Measurements from ENCODE around the gene CCDC6. TPM values are rescaled to one million over a fixed set of nuclear protein-coding genes. Genes with fewer than 3 reads are reported as not detected.

CCDC6 gene
- total and polyA plus RNA-seq, 2 of the 4 experiments (the other 2 are of a cell fraction): 21.8 to 30.8 TPM

GRCh38 chr10:59823751-59824150 is 82.6 kb downstream of the CCDC6 start:
- no TSS peak for BruUV-seq (replicated peaks)
- intact Hi-C loops (cut with micrococcal nuclease): no loop called here
- H3K4me2 ChIP-seq (ENCODE audit: low read depth, low read length): no peak overlapping the region
- H3K23ac ChIP-seq (ENCODE audit: low read depth, low read length): no peak overlapping the region
- H3K4me3 ChIP-seq (ENCODE audit: insufficient read depth, low read depth, low read length): no peak overlapping the region
- TF ChIP-seq SMC3 (IDR thresholded peaks at IDR 0.05; ENCODE audit: low read depth, low read length) (no peak), RCOR1 (IDR thresholded peaks at IDR 0.05; ENCODE audit: insufficient replicate concordance, low read length) (no peak), MXI1 (IDR thresholded peaks at IDR 0.05; ENCODE audit: borderline replicate concordance, low read depth, low read length) (no peak), RAD21 (IDR thresholded peaks at IDR 0.05; ENCODE audit: low read length) (no peak), USF2 (IDR thresholded peaks at IDR 0.05; ENCODE audit: low read depth, low read length) (no peak), BHLHE40 (IDR thresholded peaks at IDR 0.05; ENCODE audit: low read depth, low read length) (no peak), CEBPB (IDR thresholded peaks at IDR 0.05; ENCODE audit: low read depth, low read length) (no peak), MAFK (IDR thresholded peaks at IDR 0.05; ENCODE audit: low read depth, low read length) (no peak), ELK1 (IDR thresholded peaks at IDR 0.05; ENCODE audit: borderline replicate concordance, low read depth, low read length) (no peak), NFE2L2 (IDR thresholded peaks at IDR 0.05; ENCODE audit: low read depth, low read length) (no peak), MAZ (IDR thresholded peaks at IDR 0.05; ENCODE audit: borderline replicate concordance, low read depth, low read length) (no peak), FOS (IDR thresholded peaks at IDR 0.05; ENCODE audit: low read depth, low read length) (no peak), RFX5 (IDR thresholded peaks at IDR 0.05; ENCODE audit: low read depth, low read length) (no peak), CTCF (conservative IDR thresholded peaks at IDR 0.05; ENCODE audit: low read depth, low read length) (no peak), POLR2A (IDR thresholded peaks at IDR 0.05; ENCODE audit: low read depth, low read length) (no peak), CHD1 (IDR thresholded peaks at IDR 0.05; ENCODE audit: low read depth, low read length) (no peak)
- H2BK20ac ChIP-seq (ENCODE audit: low read depth, low read length): no peak overlapping the region
- H3K18ac ChIP-seq (ENCODE audit: low read depth, low read length): no peak overlapping the region
- ChIA-PET POLR2A (ENCODE audit: unreplicated experiment) (no interaction called here), CTCF (interaction anchor here (2.1 kb wide), 1 partner anchor 83 kb away, joined by 7 read pairs; the partner anchor contains the start of gene CCDC6)
- no peak overlapping the region for H3K27ac ChIP-seq (ENCODE audit: insufficient read depth, low read length)
- H3K14ac ChIP-seq (replicated peaks; ENCODE audit: low read depth, low read length): no peak overlapping the region
- peaks cover 9% of the 10 kb centered on the region for H3K36me3 ChIP-seq (ENCODE audit: control insufficient read depth, insufficient read depth, low read length)
- no peak for ATAC-seq (ENCODE audit: low read depth)
- H2BK120ac ChIP-seq (ENCODE audit: low read depth, low read length): no peak overlapping the region
- H3K9ac ChIP-seq (ENCODE audit: low read depth, low read length): no peak overlapping the region
- no peak overlapping the region for H2BK5ac ChIP-seq (ENCODE audit: low read depth, low read length, poor library complexity, severe bottlenecking)
- H3K79me1 ChIP-seq (ENCODE audit: low read depth in 1 of 2, low read length in 2 of 2): peaks cover 18 to 40% of the 10 kb centered on the region in 2 experiments
- no peak overlapping the region for H4K8ac ChIP-seq (ENCODE audit: low read depth in 2 of 2, low read length in 2 of 2)
- no peak overlapping the region for H3K56ac ChIP-seq (ENCODE audit: extremely low read depth, insufficient read depth, low read length)
- in situ Hi-C loops (cut with MboI; ENCODE audit: low sequenced_read_pairs): no loop called here
- 0 out of 2 replicates have a peak, but pooled peaks cover 3% of the 10 kb centered on the region for H4K20me1 ChIP-seq (ENCODE audit: insufficient read depth, low read length)
- no peaks in the 10 kb centered on the region for H3K27me3 ChIP-seq (ENCODE audit: control insufficient read depth, insufficient read depth, low read length)
- no peak overlapping the region for H2AK9ac ChIP-seq (replicated peaks; ENCODE audit: low read depth, low read length, poor library complexity)
- H3K9me3 ChIP-seq (ENCODE audit: control insufficient read depth, insufficient read depth, low read length): no peaks in the 10 kb centered on the region
- H2BK15ac ChIP-seq (ENCODE audit: low read depth, low read length): no peak overlapping the region
- no peak overlapping the region for H4K91ac ChIP-seq (ENCODE audit: insufficient read depth, low read depth, low read length)
- dilution Hi-C loops (cut with HindIII; ENCODE audit: low sequenced_read_pairs, unreplicated experiment): no loop called here
- H3K9me1 ChIP-seq (ENCODE audit: insufficient read depth, low read length): no peaks in the 10 kb centered on the region
- no peaks in the 10 kb centered on the region for H3K4me1 ChIP-seq (ENCODE audit: control insufficient read depth, insufficient read depth, low read length)
- no peak overlapping the region for H3K4ac ChIP-seq (ENCODE audit: low read depth, low read length)
- no peak for DNase-seq
- no peak overlapping the region for H4K5ac ChIP-seq (ENCODE audit: low read depth, low read length)
- H2AK5ac ChIP-seq (ENCODE audit: low read depth, low read length): no peak overlapping the region
- no peak overlapping the region for H2AFZ ChIP-seq (replicated peaks; ENCODE audit: low read length, poor library complexity)

Measured in IMR-90 (cell line).